ENCODE measurements around the gene LACTB.

GRCh38 chr15:63112871-63113270 lies 8.8 kb upstream of the LACTB start:
- TF ChIP-seq POLR2AphosphoS5 (IDR thresholded peaks at IDR 0.05; ENCODE audit: low read depth, low read length), result no peak
- TF ChIP-seq TAF1 (IDR thresholded peaks at IDR 0.05; ENCODE audit: borderline replicate concordance, insufficient read depth, low read length), result no peak
- no peak for TF ChIP-seq SIN3A (IDR thresholded peaks at IDR 0.05; ENCODE audit: borderline replicate concordance, insufficient read depth, low read length)
- TF ChIP-seq REST (IDR thresholded peaks at IDR 0.05; ENCODE audit: insufficient read depth in 1 of 2, low read depth in 2 of 2, low read length in 2 of 2), result no peak
